ENCODE results near the gene CRYBB2.
"Not testable (repeated sequence)": the region's sequence is repeated elsewhere in the genome, so short reads cannot be mapped to it uniquely, and the experiment has no call there.

The CRYBB2 gene

GRCh38 chr22:25219211-25219689, at the start of gene CRYBB2:
Gene CRYBB2, plus strand, starts transcription at chr22:25219639. Its CDS starts 1,791 bp downstream, at chr22:25221430.
- in situ Hi-C loops (cut with HindIII; ENCODE audit: low sequenced_read_pairs), result no loop called here

GRCh38 chr22:25170426-25170980, 48.9 kb upstream of the CRYBB2 start:
- in situ Hi-C loops (cut with HindIII; ENCODE audit: low sequenced_read_pairs), result no loop called here

- in situ Hi-C loops (cut with HindIII; ENCODE audit: low sequenced_read_pairs), result no loop called here
These were observed 47.3 kb upstream of the CRYBB2 start for GRCh38 chr22:25172153-25172552.

- in situ Hi-C loops (cut with HindIII; ENCODE audit: low sequenced_read_pairs), result no loop called here
These were observed 45.1 kb upstream of the CRYBB2 start for GRCh38 chr22:25174156-25174887.

- in situ Hi-C loops (cut with HindIII; ENCODE audit: low sequenced_read_pairs), result no loop called here
These were observed 44.5 kb upstream of the CRYBB2 start for GRCh38 chr22:25174888-25175411.

GRCh38 chr22:25176175-25176574, 43.3 kb upstream of the CRYBB2 start:
- in situ Hi-C loops (cut with HindIII; ENCODE audit: low sequenced_read_pairs), result no loop called here

GRCh38 chr22:25176799-25177198, 42.6 kb upstream of the CRYBB2 start:
- in situ Hi-C loops (cut with HindIII; ENCODE audit: low sequenced_read_pairs), result no loop called here

- in situ Hi-C loops (cut with HindIII; ENCODE audit: low sequenced_read_pairs), result no loop called here
These were observed 42.2 kb upstream of the CRYBB2 start for GRCh38 chr22:25177226-25177625.

GRCh38 chr22:25177895-25178294, 41.5 kb upstream of the CRYBB2 start:
- in situ Hi-C loops (cut with HindIII; ENCODE audit: low sequenced_read_pairs), result no loop called here

- in situ Hi-C loops (cut with HindIII; ENCODE audit: low sequenced_read_pairs), result not testable (repeated sequence)
These were observed 41.1 kb upstream of the CRYBB2 start for GRCh38 chr22:25178348-25178747.

- in situ Hi-C loops (cut with HindIII; ENCODE audit: low sequenced_read_pairs), result not testable (repeated sequence)
These were observed 40.4 kb upstream of the CRYBB2 start for GRCh38 chr22:25178869-25179631.

GRCh38 chr22:25182131-25183110, 37.0 kb upstream of the CRYBB2 start:
- in situ Hi-C loops (cut with HindIII; ENCODE audit: low sequenced_read_pairs), result loop anchor here (10.0 kb wide), 1 partner anchor 238 kb away; the partner anchor contains the start of gene LHFPL7

GRCh38 chr22:25183949-25184619, 35.4 kb upstream of the CRYBB2 start:
- in situ Hi-C loops (cut with HindIII; ENCODE audit: low sequenced_read_pairs), result loop anchor here (10.0 kb wide), 1 partner anchor 239 kb away; the partner anchor contains the start of gene LHFPL7

- in situ Hi-C loops (cut with HindIII; ENCODE audit: low sequenced_read_pairs), result loop anchor here (5.0 to 10.0 kb wide), 2 partner anchors 34 to 241 kb away; partner anchors contain the start of gene LHFPL7
These were observed 33.3 kb upstream of the CRYBB2 start for GRCh38 chr22:25186140-25186539.

GRCh38 chr22:25187469-25187868, 32.0 kb upstream of the CRYBB2 start:
- in situ Hi-C loops (cut with HindIII; ENCODE audit: low sequenced_read_pairs), result loop anchor here (5.0 to 10.0 kb wide), 2 partner anchors 35 to 243 kb away; partner anchors contain the start of gene LHFPL7

- in situ Hi-C loops (cut with HindIII; ENCODE audit: low sequenced_read_pairs), result no loop called here
These were observed 27.0 kb upstream of the CRYBB2 start for GRCh38 chr22:25192406-25192805.

- in situ Hi-C loops (cut with HindIII; ENCODE audit: low sequenced_read_pairs), result no loop called here
These were observed 26.3 kb upstream of the CRYBB2 start for GRCh38 chr22:25193130-25193529.

GRCh38 chr22:25193548-25193947, 25.9 kb upstream of the CRYBB2 start:
- in situ Hi-C loops (cut with HindIII; ENCODE audit: low sequenced_read_pairs), result no loop called here

GRCh38 chr22:25196326-25196725, 23.1 kb upstream of the CRYBB2 start:
- in situ Hi-C loops (cut with HindIII; ENCODE audit: low sequenced_read_pairs), result no loop called here
